ENCODE results near the gene ALB.
"Not testable (repeated sequence)": the region's sequence is repeated elsewhere in the genome, so short reads cannot be mapped to it uniquely, and the experiment has no call there.

DNA sequence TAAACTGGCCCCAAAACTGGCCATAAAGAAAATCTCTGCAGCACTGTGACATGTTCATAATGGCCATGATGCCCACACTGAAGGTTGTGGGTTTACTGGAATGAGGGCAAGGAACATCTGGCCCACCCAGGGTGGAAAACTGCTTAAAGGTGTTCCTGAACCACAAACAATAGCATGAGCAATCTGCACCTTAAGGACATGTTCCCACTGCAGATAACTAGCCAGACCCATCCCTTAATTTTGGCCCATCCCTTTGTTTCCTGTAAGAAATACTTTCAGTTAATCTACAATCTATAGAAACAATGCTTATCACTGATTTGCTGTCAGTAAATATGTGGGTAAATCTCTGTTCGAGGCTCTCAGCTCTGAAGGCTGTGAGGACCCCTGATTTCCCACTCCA, 46.9 kb upstream of the ALB start:
- TF ChIP-seq, protein P1, sequence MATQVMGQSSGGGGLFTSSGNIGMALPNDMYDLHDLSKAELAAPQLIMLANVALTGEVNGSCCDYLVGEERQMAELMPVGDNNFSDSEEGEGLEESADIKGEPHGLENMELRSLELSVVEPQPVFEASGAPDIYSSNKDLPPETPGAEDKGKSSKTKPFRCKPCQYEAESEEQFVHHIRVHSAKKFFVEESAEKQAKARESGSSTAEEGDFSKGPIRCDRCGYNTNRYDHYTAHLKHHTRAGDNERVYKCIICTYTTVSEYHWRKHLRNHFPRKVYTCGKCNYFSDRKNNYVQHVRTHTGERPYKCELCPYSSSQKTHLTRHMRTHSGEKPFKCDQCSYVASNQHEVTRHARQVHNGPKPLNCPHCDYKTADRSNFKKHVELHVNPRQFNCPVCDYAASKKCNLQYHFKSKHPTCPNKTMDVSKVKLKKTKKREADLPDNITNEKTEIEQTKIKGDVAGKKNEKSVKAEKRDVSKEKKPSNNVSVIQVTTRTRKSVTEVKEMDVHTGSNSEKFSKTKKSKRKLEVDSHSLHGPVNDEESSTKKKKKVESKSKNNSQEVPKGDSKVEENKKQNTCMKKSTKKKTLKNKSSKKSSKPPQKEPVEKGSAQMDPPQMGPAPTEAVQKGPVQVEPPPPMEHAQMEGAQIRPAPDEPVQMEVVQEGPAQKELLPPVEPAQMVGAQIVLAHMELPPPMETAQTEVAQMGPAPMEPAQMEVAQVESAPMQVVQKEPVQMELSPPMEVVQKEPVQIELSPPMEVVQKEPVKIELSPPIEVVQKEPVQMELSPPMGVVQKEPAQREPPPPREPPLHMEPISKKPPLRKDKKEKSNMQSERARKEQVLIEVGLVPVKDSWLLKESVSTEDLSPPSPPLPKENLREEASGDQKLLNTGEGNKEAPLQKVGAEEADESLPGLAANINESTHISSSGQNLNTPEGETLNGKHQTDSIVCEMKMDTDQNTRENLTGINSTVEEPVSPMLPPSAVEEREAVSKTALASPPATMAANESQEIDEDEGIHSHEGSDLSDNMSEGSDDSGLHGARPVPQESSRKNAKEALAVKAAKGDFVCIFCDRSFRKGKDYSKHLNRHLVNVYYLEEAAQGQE (IDR thresholded peaks at IDR 0.05; ENCODE audit: insufficient replicate concordance, low read depth) = not testable (repeated sequence)
- TF ChIP-seq, protein P2, sequence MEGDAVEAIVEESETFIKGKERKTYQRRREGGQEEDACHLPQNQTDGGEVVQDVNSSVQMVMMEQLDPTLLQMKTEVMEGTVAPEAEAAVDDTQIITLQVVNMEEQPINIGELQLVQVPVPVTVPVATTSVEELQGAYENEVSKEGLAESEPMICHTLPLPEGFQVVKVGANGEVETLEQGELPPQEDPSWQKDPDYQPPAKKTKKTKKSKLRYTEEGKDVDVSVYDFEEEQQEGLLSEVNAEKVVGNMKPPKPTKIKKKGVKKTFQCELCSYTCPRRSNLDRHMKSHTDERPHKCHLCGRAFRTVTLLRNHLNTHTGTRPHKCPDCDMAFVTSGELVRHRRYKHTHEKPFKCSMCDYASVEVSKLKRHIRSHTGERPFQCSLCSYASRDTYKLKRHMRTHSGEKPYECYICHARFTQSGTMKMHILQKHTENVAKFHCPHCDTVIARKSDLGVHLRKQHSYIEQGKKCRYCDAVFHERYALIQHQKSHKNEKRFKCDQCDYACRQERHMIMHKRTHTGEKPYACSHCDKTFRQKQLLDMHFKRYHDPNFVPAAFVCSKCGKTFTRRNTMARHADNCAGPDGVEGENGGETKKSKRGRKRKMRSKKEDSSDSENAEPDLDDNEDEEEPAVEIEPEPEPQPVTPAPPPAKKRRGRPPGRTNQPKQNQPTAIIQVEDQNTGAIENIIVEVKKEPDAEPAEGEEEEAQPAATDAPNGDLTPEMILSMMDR (IDR thresholded peaks at IDR 0.05; ENCODE audit: insufficient read depth, low read length) = not testable (repeated sequence)
- not testable (repeated sequence) for TF ChIP-seq POLR2AphosphoS5 (IDR thresholded peaks at IDR 0.05; ENCODE audit: low read depth); SPI1 (IDR thresholded peaks at IDR 0.05; ENCODE audit: borderline replicate concordance, low read depth)

Measured in HL-60 (cell line).